Measurements from ENCODE around the gene CBLC.

- no peak for TF ChIP-seq EZH2 (IDR thresholded peaks at IDR 0.05; ENCODE audit: borderline replicate concordance, low read length)
- no peak for TF ChIP-seq CTCF (conservative IDR thresholded peaks at IDR 0.05 in 1 of 2, IDR thresholded peaks at IDR 0.05 in 1 of 2; ENCODE audit: extremely low read depth in 1 of 2, insufficient read depth in 1 of 2, low read depth in 1 of 2, low read length in 2 of 2)
These were observed 5.9 kb downstream of the CBLC start for GRCh38 chr19:44783545-44783944.

Data from mammary epithelial cell (primary cell).